Thyroid gland (tissue), 4 donors: ENCODE measurements around the gene CBLIF.

ENCODE experiments used
- POLR2A ChIP-seq, 2 donors: fragments of 450-650 bp; IDR thresholded peaks; one replicate each; pipeline ENCODE4 v1.6.1; 2017; ENCODE audit warnings: antibody characterized with exemption in 2 of 2, mild to moderate bottlenecking in 2 of 2, moderate library complexity in 1 of 2
- TF ChIP-seq, protein P1 (sequence below), 6 experiments: fragments of 200-600 bp in 3 of 6; fragments of 450-650 bp in 3 of 6; sonication (generic) in 3 of 6; IDR thresholded peaks; one replicate each; pipeline ENCODE4 v1.5.1; 2016 to 2019; ENCODE audit warnings: antibody characterized with exemption in 6 of 6, mild to moderate bottlenecking in 2 of 6, inconsistent platforms in 1 of 6, moderate library complexity in 1 of 6

DNA sequence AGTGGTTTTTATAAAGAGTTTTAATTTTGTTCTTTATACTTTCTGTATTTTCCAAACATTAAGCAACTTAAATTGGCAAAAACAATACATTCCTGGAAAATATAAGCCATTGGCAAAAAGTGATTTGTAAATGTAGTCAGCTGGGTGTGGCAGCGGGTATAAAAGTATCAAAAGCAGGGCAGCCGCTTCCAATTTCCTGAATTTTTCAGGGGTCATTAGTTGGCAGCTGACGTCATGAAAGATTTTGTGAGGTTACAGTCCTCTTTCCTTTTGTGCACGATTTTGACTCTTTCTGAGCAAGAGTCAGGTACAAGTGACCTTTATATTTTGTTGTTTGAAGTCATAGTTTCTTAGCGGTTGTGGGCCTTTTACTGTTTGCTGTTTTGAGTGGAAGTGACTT is 33.3 kb upstream of the CBLIF start, which contains the start of gene OOSP3:
- TF ChIP-seq, protein P1, sequence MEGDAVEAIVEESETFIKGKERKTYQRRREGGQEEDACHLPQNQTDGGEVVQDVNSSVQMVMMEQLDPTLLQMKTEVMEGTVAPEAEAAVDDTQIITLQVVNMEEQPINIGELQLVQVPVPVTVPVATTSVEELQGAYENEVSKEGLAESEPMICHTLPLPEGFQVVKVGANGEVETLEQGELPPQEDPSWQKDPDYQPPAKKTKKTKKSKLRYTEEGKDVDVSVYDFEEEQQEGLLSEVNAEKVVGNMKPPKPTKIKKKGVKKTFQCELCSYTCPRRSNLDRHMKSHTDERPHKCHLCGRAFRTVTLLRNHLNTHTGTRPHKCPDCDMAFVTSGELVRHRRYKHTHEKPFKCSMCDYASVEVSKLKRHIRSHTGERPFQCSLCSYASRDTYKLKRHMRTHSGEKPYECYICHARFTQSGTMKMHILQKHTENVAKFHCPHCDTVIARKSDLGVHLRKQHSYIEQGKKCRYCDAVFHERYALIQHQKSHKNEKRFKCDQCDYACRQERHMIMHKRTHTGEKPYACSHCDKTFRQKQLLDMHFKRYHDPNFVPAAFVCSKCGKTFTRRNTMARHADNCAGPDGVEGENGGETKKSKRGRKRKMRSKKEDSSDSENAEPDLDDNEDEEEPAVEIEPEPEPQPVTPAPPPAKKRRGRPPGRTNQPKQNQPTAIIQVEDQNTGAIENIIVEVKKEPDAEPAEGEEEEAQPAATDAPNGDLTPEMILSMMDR (IDR thresholded peaks at IDR 0.05), result no peak
- no peak for TF ChIP-seq POLR2A (IDR thresholded peaks at IDR 0.05)
